ENCODE measurements around the gene SHCBP1L.

The SHCBP1L gene

GRCh38 chr1:182952677-182953444 lies at the start of gene SHCBP1L:
Gene SHCBP1L (minus strand): TSS chr1:182953166. CDS start chr1:182953133, 33 bp downstream.
- DNase-seq = no peak

GRCh38 chr1:183002267-183002666 lies 49.3 kb upstream of the SHCBP1L start:
- no peak for DNase-seq

- DNase-seq = no peak
These were observed 47.4 kb upstream of the SHCBP1L start for GRCh38 chr1:183000167-183000962.

GRCh38 chr1:182998482-182998881 lies 45.5 kb upstream of the SHCBP1L start:
- DNase-seq = no peak

GRCh38 chr1:182996816-182997215 lies 43.9 kb upstream of the SHCBP1L start:
- DNase-seq = no peak

GRCh38 chr1:182995894-182996293 lies 42.9 kb upstream of the SHCBP1L start:
- DNase-seq = no peak

- DNase-seq = no peak
These were observed 40.8 kb upstream of the SHCBP1L start for GRCh38 chr1:182993746-182994145.

GRCh38 chr1:182990413-182991144 lies 37.6 kb upstream of the SHCBP1L start:
- DNase-seq = no peak

GRCh38 chr1:182985876-182986275 lies 32.9 kb upstream of the SHCBP1L start:
- DNase-seq = no peak

- no peak for DNase-seq
These were observed 31.7 kb upstream of the SHCBP1L start for GRCh38 chr1:182984621-182985020.

GRCh38 chr1:182984138-182984537 lies 31.2 kb upstream of the SHCBP1L start:
- DNase-seq = no peak

- DNase-seq = no peak
These were observed 25.3 kb upstream of the SHCBP1L start for GRCh38 chr1:182978151-182978853.

GRCh38 chr1:182977480-182977879 lies 24.5 kb upstream of the SHCBP1L start:
- no peak for DNase-seq

- no peak for DNase-seq
These were observed 21.7 kb upstream of the SHCBP1L start for GRCh38 chr1:182974506-182975191.

- DNase-seq = no peak
These were observed 19.9 kb upstream of the SHCBP1L start for GRCh38 chr1:182972829-182973228.

- DNase-seq = no peak
These were observed 19.3 kb upstream of the SHCBP1L start for GRCh38 chr1:182972231-182972630.

- no peak for DNase-seq
These were observed 18.3 kb upstream of the SHCBP1L start for GRCh38 chr1:182971219-182971618.

GRCh38 chr1:182968836-182969734 lies 16.1 kb upstream of the SHCBP1L start:
- DNase-seq = no peak

GRCh38 chr1:182968151-182968741 lies 15.3 kb upstream of the SHCBP1L start:
- DNase-seq = no peak

- DNase-seq = no peak
These were observed 12.9 kb upstream of the SHCBP1L start for GRCh38 chr1:182965861-182966260.

GRCh38 chr1:182965096-182965495 lies 12.1 kb upstream of the SHCBP1L start:
- DNase-seq = no peak
